Fibroblast of mammary gland (primary cell): ENCODE measurements around the gene ILKAP.

Source experiments
- DNase-seq: peaks from one replicate; pipeline ENCODE4 v3.0.0-alpha.2; 2010; ENCODE audit warnings: low read depth
- H3K4me3 ChIP-seq: 2 replicates; pipeline ENCODE4 v1.5.1; 2011; ENCODE audit warnings: low read depth, mild to moderate bottlenecking, low read length, moderate library complexity; ENCODE audit not compliant: control insufficient read depth
- CTCF ChIP-seq: conservative IDR thresholded peaks from 2 replicates; pipeline ENCODE4 v1.5.1; 2011; ENCODE audit warnings: low read depth, low read length, inconsistent platforms; ENCODE audit not compliant: control insufficient read depth, insufficient read depth

The ILKAP gene

GRCh38 chr2:238155051-238155760 is 48.3 kb downstream of the ILKAP start:
- no peak overlapping the region for H3K4me3 ChIP-seq
- DNase-seq = peak; percentile 84
- no peak for TF ChIP-seq CTCF

GRCh38 chr2:238154570-238154969 is 48.9 kb downstream of the ILKAP start:
- no peak for TF ChIP-seq CTCF
- H3K4me3 ChIP-seq = no peak overlapping the region
- no peak for DNase-seq

- H3K4me3 ChIP-seq = no peak overlapping the region
- no peak for TF ChIP-seq CTCF
- no peak for DNase-seq
Observed at GRCh38 chr2:238152771-238153688, 50.5 kb downstream of the ILKAP start.

- DNase-seq = no peak
- H3K4me3 ChIP-seq = no peak overlapping the region
- TF ChIP-seq CTCF = no peak
Observed at GRCh38 chr2:238151628-238152235, 51.8 kb downstream of the ILKAP start.

- TF ChIP-seq CTCF = no peak
Observed at GRCh38 chr2:238151205-238151604, 52.3 kb downstream of the ILKAP start.

GRCh38 chr2:238150686-238151085 is 52.8 kb downstream of the ILKAP start:
- DNase-seq = no peak
- no peak for TF ChIP-seq CTCF
- no peak overlapping the region for H3K4me3 ChIP-seq

More at GRCh38 chr2:238151205-238151604, 52.3 kb downstream of the ILKAP start:
- no peak for DNase-seq
- H3K4me3 ChIP-seq = no peak overlapping the region
